Retinal pigment epithelial cell (primary cell): Measurements from ENCODE around the gene KAT6B.

ENCODE experiments used
- DNase-seq: peaks from one replicate; pipeline ENCODE4 v3.0.0-alpha.2; 2010; ENCODE audit warnings: low read depth
- H3K4me3 ChIP-seq: 2 replicates; pipeline ENCODE4 v1.5.1; 2011; ENCODE audit warnings: mild to moderate bottlenecking, low read length, control low read depth, moderate library complexity
- CTCF ChIP-seq: conservative IDR thresholded peaks from 2 replicates; pipeline ENCODE4 v1.5.1; 2011; ENCODE audit warnings: low read depth, low read length, control low read depth, inconsistent platforms

The KAT6B gene

GRCh38 chr10:75035975-75036708, 209.7 kb downstream of the KAT6B start:
- no peak for TF ChIP-seq CTCF
- H3K4me3 ChIP-seq: no peak overlapping the region
- DNase-seq: no peak

- TF ChIP-seq CTCF: no peak
- H3K4me3 ChIP-seq: no peak overlapping the region
These were observed 211.1 kb downstream of the KAT6B start for GRCh38 chr10:75037171-75038153.

GRCh38 chr10:75038335-75038734, 211.9 kb downstream of the KAT6B start:
- TF ChIP-seq CTCF: no peak
- H3K4me3 ChIP-seq: no peak overlapping the region
- DNase-seq: peak; percentile 13

More at GRCh38 chr10:75037171-75038153, 211.1 kb downstream of the KAT6B start:
- no peak for DNase-seq

GRCh38 chr10:75040576-75040975, 214.2 kb downstream of the KAT6B start:
- no peak for DNase-seq
- no peak overlapping the region for H3K4me3 ChIP-seq
- no peak for TF ChIP-seq CTCF

GRCh38 chr10:75042292-75042974, 216.0 kb downstream of the KAT6B start:
- peak; percentile 44 for DNase-seq
- no peak for TF ChIP-seq CTCF
- H3K4me3 ChIP-seq: no peak overlapping the region

- TF ChIP-seq CTCF: no peak
- no peak overlapping the region for H3K4me3 ChIP-seq
These were observed 217.1 kb downstream of the KAT6B start for GRCh38 chr10:75043256-75044131.

More at GRCh38 chr10:75043256-75044131, 217.1 kb downstream of the KAT6B start:
- DNase-seq: no peak
